Measurements from ENCODE around the gene ABHD2.

DNA sequence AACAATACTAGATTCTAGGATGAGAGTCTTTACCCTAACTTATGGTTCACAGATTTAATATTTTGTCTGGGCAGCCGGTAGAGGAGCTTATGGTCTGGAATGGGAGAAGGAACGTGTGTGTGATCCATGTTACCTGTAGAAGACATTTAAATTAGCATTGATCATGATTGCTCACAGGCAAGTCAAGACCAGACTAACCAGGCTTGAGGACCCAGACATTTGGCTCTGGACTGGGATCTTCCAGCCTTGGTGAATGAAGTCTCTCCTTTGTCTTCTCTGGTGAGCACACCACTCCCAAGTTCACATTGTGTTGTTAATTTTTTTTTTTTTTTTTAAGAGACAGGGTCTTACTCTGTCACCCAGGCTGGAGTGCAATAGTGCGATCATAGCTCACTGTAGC is 11.7 kb downstream of the ABHD2 start:
- TF ChIP-seq YY1 (IDR thresholded peaks at IDR 0.05; ENCODE audit: insufficient read depth, insufficient read length) (no peak), ZNF274 (IDR thresholded peaks at IDR 0.05; ENCODE audit: low read depth, low read length) (no peak), SUZ12 (IDR thresholded peaks at IDR 0.05; ENCODE audit: extremely low read depth, insufficient read depth, insufficient read length) (no peak)

Measured in NT2/D1 (cell line).